ENCODE measurements around the gene RPSA. TPM values are rescaled to one million over a fixed set of nuclear protein-coding genes. Genes with fewer than 3 reads are reported as not detected.
A peak's percentile ranks its signal among the peaks of the same experiment; 100 is the strongest.

RPSA gene
- total RNA-seq, 1 experiment from 2014 or later = 1,562 TPM

DNA sequence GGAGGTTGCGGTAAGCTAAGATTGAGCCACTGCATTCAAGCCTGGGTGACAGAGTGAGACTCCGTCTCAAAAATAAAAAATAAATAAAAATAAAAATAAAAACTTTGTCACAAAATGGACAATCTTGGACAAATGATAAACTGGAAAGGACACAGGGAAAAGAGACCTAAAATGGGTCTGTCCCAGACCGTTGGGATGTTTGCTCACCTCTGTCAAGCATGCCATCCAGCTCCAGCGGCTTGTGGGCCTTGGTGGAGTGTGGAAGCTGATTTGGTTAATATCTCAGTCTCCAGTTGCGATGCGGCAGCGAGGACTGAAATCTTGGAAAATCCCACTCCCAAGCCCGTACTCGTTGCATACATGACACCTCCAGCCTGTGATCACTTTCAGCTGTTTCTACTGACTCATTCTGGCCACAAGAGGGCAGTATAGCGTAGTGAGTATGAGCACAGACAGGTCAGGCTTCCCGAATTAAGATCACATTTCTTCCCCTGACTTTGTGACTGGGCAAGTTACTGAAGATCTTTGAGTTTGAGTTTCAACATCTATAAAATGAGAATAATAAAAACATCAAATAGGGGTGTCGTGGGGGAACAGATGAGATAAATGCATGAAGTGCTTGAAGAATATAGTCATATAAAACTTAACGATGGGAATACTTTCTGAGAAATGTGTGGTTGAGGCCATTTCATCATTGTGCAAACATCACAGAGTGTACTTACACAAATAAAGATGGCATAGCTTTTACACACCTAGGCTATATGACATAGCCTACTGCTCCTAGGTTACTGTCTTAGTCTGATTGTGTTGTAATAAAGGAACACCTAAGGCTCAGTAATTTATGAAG is 41.3 kb downstream of the RPSA start:
- POLR2A ChIA-PET = no interaction called here
- H3K36me3 Mint-ChIP-seq (ENCODE audit: insufficient read depth, unreplicated experiment) = no peaks in the 10 kb centered on the region
- CTCF ChIA-PET = interaction anchor here (1.0 to 2.0 kb wide), 2 partner anchors 11 to 51 kb away, joined by 3 to 19 read pairs; no protein-coding TSS in a partner anchor
- Histone ChIP-seq H3K4me3 (ENCODE audit: low read depth, low read length) (no peak overlapping the region), H3K4me1 (no peaks in the 10 kb centered on the region), H3K27me3 (replicated peaks; ENCODE audit: control insufficient read depth, insufficient read depth, low read length) (no peaks in the 10 kb centered on the region), H3K9me3 (no peaks in the 10 kb centered on the region), H3K36me3 (ENCODE audit: control insufficient read depth, insufficient read depth, low read length) (no peaks in the 10 kb centered on the region)
- H3K9me3 Mint-ChIP-seq (ENCODE audit: unreplicated experiment) = no peaks in the 10 kb centered on the region
- intact Hi-C loops (cut with micrococcal nuclease; ENCODE audit: unreplicated experiment) = loop anchor here (1.0 to 2.0 kb wide), 4 partner anchors 15 to 542 kb away; no protein-coding TSS in a partner anchor
- TF ChIP-seq CTCF (IDR thresholded peaks at IDR 0.05; ENCODE audit: insufficient read depth in 1 of 2, low read depth in 1 of 2, low read length in 1 of 2, severe bottlenecking in 1 of 2, unreplicated experiment in 1 of 2) = peak; percentile 73 to 75
- H3K4me1 Mint-ChIP-seq (ENCODE audit: low read depth, unreplicated experiment) = peaks cover 10% of the 10 kb centered on the region
- H3K27ac Mint-ChIP-seq (ENCODE audit: unreplicated experiment) = no peak overlapping the region
- DNase-seq = peak; percentile 74 to 80
- H3K4me3 Mint-ChIP-seq (ENCODE audit: unreplicated experiment) = no peak overlapping the region
- no peaks in the 10 kb centered on the region for H3K27me3 Mint-ChIP-seq (ENCODE audit: insufficient read depth, unreplicated experiment)
- no TSS peak for BruUV-seq (replicated peaks)

GRCh38 chr3:39448506-39449233 is 42.1 kb downstream of the RPSA start:
- peaks cover 18% of the 10 kb centered on the region for H3K4me1 Mint-ChIP-seq (ENCODE audit: low read depth, unreplicated experiment)
- ChIA-PET CTCF (interaction anchor here (1.0 to 2.0 kb wide), 2 partner anchors 10 to 50 kb away, joined by 3 to 19 read pairs; no protein-coding TSS in a partner anchor), POLR2A (no interaction called here)
- peaks cover 6% of the 10 kb centered on the region for H3K9me3 Mint-ChIP-seq (ENCODE audit: unreplicated experiment)
- no peaks in the 10 kb centered on the region for H3K36me3 ChIP-seq (ENCODE audit: control insufficient read depth, insufficient read depth, low read length)
- no peaks in the 10 kb centered on the region for H3K27me3 ChIP-seq (replicated peaks; ENCODE audit: control insufficient read depth, insufficient read depth, low read length)
- no TSS peak for BruUV-seq (replicated peaks)
- 0 out of 2 replicates have a peak, but pooled peaks cover 3% of the 10 kb centered on the region for H3K4me1 ChIP-seq
- H3K4me3 ChIP-seq (ENCODE audit: low read depth, low read length) = no peak overlapping the region
- no peak overlapping the region for H3K4me3 Mint-ChIP-seq (ENCODE audit: unreplicated experiment)
- H3K27ac Mint-ChIP-seq (ENCODE audit: unreplicated experiment) = no peak overlapping the region
- DNase-seq = no peak
- intact Hi-C loops (cut with micrococcal nuclease; ENCODE audit: unreplicated experiment) = loop anchor here (1.0 to 2.0 kb wide), 4 partner anchors 14 to 542 kb away; no protein-coding TSS in a partner anchor
- H3K27me3 Mint-ChIP-seq (ENCODE audit: insufficient read depth, unreplicated experiment) = peaks cover 2% of the 10 kb centered on the region
- no peaks in the 10 kb centered on the region for H3K36me3 Mint-ChIP-seq (ENCODE audit: insufficient read depth, unreplicated experiment)
- H3K9me3 ChIP-seq = no peaks in the 10 kb centered on the region
- TF ChIP-seq CTCF (IDR thresholded peaks at IDR 0.05; ENCODE audit: insufficient read depth in 1 of 2, low read depth in 1 of 2, low read length in 1 of 2, severe bottlenecking in 1 of 2, unreplicated experiment in 1 of 2) = no peak

DNA sequence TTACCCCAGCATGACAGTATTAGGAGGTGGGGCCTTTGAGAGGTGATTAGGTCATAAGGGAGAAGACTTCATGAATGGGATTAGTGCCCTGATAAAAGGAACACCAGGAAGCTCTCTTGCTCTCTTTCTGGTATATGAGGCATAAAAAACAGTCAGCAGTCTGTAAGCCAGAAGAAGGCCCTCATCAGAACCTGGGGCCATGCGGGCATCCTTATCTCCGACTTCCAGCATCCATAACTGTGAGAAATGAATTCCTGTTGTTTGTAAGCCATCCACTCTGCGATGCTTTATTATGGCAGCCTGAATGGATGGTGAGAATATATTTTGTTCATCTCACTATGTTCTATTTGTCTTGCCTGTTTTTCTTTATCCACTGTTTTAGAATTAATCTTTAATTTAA is 43.3 kb downstream of the RPSA start:
- peaks cover 20% of the 10 kb centered on the region for H3K4me1 Mint-ChIP-seq (ENCODE audit: low read depth, unreplicated experiment)
- DNase-seq = no peak
- H3K4me3 ChIP-seq (ENCODE audit: low read depth, low read length) = no peak overlapping the region
- no peak for TF ChIP-seq CTCF (IDR thresholded peaks at IDR 0.05; ENCODE audit: insufficient read depth in 1 of 2, low read depth in 1 of 2, low read length in 1 of 2, severe bottlenecking in 1 of 2, unreplicated experiment in 1 of 2)
- no peak overlapping the region for H3K27ac Mint-ChIP-seq (ENCODE audit: unreplicated experiment)
- no peak overlapping the region for H3K4me3 Mint-ChIP-seq (ENCODE audit: unreplicated experiment)
- H3K9me3 Mint-ChIP-seq (ENCODE audit: unreplicated experiment) = peaks cover 9% of the 10 kb centered on the region
- H3K9me3 ChIP-seq = no peaks in the 10 kb centered on the region
- ChIA-PET CTCF (no interaction called here), POLR2A (no interaction called here)
- peaks cover 2% of the 10 kb centered on the region for H3K27me3 Mint-ChIP-seq (ENCODE audit: insufficient read depth, unreplicated experiment)
- no peaks in the 10 kb centered on the region for H3K36me3 Mint-ChIP-seq (ENCODE audit: insufficient read depth, unreplicated experiment)
- H3K36me3 ChIP-seq (ENCODE audit: control insufficient read depth, insufficient read depth, low read length) = no peaks in the 10 kb centered on the region
- intact Hi-C loops (cut with micrococcal nuclease; ENCODE audit: unreplicated experiment) = loop anchor here (2.0 kb wide), 2 partner anchors 13 to 33 kb away; no protein-coding TSS in a partner anchor
- H3K4me1 ChIP-seq = 0 out of 2 replicates have a peak, but pooled peaks cover 3% of the 10 kb centered on the region
- no peaks in the 10 kb centered on the region for H3K27me3 ChIP-seq (replicated peaks; ENCODE audit: control insufficient read depth, insufficient read depth, low read length)
- no TSS peak for BruUV-seq (replicated peaks)

Data from Caco-2 (cell line).